ENCODE measurements around the gene GREM2.

GREM2 gene

GRCh38 chr1:240559781-240560180 is 52.2 kb downstream of the GREM2 start:
- no peak for DNase-seq (ENCODE audit: low read depth)

DNA sequence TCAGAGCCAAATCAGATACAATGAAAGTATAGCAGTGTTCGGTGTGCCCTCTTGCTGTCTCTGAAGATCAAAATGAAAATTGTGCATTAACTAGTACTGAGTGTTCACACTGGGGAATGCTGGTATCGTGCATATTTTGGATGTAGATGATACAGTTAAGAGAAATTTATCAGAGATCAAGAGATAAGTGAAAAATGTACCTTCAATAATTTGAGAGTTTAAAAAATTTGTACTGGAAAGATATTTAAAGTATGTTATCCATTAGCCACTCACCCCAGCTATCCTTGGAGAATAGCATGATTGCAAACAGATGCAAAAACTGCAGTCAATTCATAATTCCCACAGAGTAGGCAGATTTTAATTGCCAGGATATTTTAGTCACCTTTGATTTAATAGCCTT is 56.4 kb downstream of the GREM2 start:
- no peak for DNase-seq (ENCODE audit: low read depth)

- DNase-seq (ENCODE audit: low read depth) = no peak
Measured at GRCh38 chr1:240553351-240553750, 58.6 kb downstream of the GREM2 start.

GRCh38 chr1:240539769-240540414 is 72.1 kb downstream of the GREM2 start:
- no peak for DNase-seq (ENCODE audit: low read depth)

GRCh38 chr1:240538776-240539430 is 73.1 kb downstream of the GREM2 start:
- no peak for DNase-seq (ENCODE audit: low read depth)

DNA sequence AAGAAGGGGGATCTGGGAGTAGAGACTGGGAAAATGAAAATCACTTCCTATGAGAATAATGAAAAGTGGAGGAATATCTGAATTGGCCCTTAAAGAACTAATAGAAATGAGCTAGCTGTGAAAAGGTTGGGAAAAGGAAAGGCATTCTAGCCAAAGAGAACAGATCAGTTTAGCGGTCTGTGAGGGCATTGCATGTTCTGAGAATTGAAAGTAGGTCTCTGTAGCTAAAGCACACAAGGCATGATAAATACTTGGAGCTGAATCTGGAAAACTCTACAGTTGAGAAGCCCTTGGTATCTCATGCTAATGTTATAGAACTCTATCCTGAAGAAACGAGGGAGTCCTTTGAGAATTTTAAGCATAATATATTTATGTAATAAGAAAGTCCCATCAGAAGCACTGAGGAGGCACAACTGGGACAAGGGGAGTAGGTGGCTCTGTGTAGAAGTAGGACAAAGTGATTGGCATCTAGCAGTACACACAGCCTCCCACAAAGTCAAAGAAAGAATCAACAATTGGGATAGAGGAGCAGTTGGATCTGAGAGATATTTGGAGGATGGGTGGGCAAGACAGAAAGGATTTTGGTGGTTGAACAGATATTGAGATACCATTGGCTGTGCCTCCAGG is 78.7 kb downstream of the GREM2 start:
- DNase-seq (ENCODE audit: low read depth) = no peak

- no peak for DNase-seq (ENCODE audit: low read depth)
Measured at GRCh38 chr1:240528591-240528990, 83.4 kb downstream of the GREM2 start.

DNA sequence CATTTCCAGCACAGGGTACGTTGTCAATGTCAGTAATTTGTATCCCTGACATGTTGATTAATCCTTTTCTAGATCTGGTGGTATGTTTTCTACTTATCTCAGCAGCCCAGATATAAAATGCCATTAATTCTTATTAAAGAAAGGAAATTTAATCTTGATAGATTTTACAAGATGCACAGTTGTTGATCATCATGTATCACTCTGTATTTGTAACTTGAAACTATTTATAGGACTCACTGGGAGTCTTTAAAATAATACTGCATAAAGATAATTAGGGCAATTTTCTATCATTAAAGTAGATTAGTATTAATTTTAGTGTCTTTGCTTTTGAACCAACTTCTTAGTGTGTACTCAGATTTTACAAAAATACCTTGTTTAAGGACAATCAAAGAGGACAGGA is 84.9 kb downstream of the GREM2 start:
- DNase-seq (ENCODE audit: low read depth) = no peak

DNA sequence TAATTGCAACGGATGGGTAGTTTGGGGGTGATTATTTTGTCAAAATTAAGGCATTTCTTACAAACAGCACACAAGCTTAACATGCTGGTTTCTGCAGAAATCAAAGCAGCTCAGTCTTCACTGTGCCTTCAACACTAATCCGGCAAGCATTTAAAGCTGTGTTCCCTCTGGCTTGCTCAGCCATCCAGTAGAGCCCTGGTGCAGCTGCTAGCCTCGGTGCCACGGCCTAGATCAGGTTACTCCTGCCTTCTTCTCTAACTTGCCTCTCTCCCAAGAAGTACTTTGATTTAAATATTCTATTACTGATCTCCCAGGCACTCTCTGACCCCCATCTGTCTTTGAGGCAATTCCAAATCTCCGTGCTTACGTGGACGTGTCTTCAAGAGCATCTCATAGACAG is 85.6 kb downstream of the GREM2 start:
- DNase-seq (ENCODE audit: low read depth) = no peak

DNA sequence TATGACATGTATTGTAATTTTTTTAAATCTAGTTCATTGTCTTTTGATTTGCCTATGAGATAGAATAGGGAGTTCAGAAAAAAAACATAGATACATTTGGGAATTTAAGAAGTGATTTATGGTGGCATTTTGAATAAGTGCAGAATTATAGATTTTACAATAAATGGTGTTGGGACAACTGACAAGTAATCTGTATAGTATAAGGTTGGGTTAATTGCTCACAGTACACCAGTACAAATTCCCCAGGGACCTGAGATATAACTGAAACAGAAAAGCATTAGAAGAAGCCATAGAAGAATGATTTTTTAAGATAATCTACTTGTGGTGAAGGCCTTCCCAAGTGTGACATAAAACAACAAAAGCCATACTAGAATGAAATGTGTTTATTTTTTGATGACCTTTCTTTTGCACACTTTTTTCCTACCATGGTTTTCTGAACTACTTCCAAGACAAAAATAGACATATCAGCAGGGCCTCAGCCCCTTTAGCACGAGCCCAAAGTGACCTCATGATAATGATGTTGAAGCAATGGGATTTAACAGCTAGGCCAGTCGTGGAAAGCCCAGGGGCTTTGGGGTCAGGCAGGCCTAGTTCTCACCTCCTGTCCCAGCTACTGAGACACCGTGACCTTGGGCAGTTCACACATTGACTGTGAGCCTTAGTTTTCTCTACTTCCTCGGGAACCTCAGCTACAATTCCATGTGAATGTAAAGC is 87.4 kb downstream of the GREM2 start:
- no peak for DNase-seq (ENCODE audit: low read depth)

DNA sequence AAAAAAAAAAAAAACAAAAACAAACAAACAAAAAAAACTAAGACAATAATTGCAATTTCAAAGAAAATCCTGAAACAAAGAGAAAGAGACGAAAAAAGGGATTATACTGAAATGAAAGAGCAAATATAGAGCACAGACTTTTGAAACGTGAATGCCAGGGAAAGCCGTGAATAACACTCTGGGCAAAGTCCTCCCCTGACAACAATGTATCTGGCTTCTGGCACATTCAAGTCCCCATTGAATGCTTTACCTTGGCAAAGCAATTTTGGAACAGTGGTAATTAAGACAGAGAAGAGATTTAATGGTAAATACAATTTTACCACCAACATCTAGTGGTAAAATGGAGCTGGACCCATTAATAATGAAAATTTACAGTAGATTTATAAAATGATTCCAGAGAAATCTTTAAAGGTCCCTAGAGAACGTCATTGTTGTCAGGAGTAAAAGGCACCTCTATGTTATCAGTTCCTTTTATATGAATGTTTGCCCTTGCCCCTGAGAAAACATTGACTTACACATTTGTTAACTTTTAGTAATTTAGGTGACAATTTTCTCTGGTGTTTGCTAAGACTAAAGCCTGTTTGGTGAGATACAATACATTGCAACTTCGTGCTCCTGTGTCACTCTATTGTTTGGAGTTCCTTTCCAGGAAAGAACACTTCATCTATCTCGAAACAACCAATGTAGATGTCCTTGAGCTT is 89.7 kb downstream of the GREM2 start:
- DNase-seq (ENCODE audit: low read depth) = no peak

DNA sequence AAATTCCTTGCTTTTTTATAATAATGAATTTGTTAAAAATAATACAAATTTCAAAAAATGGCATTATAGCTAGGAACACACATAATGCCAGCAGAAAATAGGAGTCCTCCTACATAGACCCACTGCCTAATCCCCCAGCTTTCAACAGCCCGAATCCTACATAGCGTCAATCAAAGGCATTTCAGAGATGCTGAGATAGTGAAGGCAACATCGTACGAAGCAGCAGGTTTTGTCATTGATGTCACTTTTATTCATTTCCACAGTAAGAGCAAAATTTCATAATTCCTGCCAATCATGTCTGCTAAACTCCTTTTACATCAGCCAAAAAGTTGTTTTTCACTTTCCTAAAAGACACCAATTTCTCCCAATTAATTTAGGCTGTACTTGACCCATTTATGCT is 94.1 kb downstream of the GREM2 start:
- no peak for DNase-seq (ENCODE audit: low read depth)

- no peak for DNase-seq (ENCODE audit: low read depth)
Measured at GRCh38 chr1:240516069-240516468, 95.9 kb downstream of the GREM2 start.

- no peak for DNase-seq (ENCODE audit: low read depth)
Measured at GRCh38 chr1:240515505-240515904, 96.5 kb downstream of the GREM2 start.

GRCh38 chr1:240511789-240512188 is 100.2 kb downstream of the GREM2 start:
- DNase-seq (ENCODE audit: low read depth) = no peak

GRCh38 chr1:240508950-240509349 is 103.0 kb downstream of the GREM2 start:
- DNase-seq (ENCODE audit: low read depth) = no peak

DNA sequence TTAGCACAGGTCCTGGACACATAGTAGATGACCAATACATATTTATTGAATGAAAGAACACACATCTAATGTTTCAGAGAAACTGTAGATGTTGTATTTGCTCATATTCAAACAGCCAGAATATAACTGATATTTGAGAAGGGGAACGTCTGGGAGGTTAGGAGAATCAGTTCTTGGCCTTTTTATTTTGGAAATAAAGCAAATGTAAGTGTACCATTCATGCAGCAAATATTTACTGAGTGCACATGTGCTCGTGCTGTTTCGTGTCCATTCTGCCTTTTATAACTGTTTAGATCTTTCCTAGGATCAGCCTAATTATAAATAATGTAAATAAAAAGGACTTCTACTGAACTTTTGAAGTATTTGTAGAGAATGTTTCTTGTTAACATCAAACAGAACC is 103.8 kb downstream of the GREM2 start:
- no peak for DNase-seq (ENCODE audit: low read depth)

GRCh38 chr1:240506176-240506575 is 105.8 kb downstream of the GREM2 start:
- no peak for DNase-seq (ENCODE audit: low read depth)

DNA sequence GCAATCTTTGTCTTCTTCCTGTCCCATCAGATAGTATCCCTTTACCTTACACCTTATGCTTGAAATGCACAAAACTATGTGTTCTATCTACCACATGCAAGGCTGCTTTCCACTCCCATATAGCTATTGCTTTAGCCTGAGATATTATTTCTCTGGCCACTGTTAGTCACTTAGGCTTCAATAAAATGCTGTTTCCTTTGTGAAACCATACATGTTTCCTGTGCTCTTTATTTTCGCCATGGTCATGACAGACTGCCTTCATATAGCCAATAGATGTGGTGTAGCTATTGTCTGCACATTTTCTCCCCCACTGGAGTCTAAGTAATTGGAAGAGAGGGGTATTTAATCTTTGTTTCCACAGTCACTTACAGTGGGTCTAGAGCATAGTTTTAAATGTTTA is 108.4 kb downstream of the GREM2 start:
- no peak for DNase-seq (ENCODE audit: low read depth)

DNA sequence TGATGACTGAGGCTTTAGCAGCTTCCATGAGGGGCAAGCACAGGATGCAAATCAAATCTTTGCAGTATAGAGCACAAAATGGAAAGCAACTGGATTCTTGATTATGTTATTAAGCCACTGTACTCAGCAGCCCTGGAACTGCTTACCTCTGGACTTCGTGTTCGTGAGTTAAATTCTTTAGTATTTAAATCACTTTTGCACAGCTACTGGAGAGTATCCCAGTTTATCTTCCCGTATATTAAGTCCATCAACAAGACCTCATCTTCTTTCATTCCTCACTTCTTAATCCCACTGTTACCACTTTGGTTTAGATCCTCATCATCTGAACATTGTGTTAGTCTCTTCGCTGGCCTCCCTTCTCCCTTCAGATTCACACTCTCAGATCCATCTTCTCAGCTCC is 108.9 kb downstream of the GREM2 start:
- DNase-seq (ENCODE audit: low read depth) = no peak

DNA sequence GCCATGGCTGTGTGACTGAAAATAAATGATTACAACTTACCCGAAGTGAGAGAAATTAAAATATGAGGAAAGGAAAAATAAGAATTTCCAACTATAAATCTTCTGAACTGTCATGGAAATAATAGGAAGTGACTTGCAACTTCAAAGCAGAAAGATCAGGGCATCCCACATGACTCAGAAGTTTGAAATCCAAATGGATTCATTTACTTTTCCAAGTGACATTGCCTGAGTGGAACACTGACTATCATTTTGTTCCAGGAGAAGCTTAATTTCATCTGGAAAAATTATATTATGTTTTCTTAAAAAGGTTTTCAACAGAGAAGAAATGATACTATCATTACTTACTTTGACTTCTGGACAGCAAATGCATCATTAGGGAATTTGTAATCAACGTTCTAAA is 110.8 kb downstream of the GREM2 start:
- DNase-seq (ENCODE audit: low read depth) = no peak

DNA sequence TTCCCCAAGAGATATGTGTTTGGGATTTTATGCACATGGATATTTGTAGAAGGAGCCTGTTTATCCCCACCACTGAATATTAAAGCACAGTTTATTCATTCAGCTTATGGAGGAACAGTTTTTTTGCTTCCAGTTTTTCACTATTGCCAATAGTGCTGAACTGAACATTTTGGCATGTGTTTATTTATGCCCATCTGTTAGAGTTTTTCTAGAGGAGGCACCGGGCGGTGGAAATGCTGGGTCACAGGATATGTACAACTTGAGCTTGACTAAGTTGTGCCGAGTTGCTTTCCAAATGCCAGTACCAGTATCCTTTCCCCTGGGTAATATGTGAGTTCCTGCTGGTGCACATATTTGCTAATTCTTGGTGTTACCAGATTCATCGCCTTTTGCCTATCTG is 111.3 kb downstream of the GREM2 start:
- DNase-seq (ENCODE audit: low read depth) = no peak

Measured in activated T-cell treated with anti-CD3 and anti-CD28 coated beads for 48 hours (primary cell).